Measurements from ENCODE around the gene MRPL2.

DNA sequence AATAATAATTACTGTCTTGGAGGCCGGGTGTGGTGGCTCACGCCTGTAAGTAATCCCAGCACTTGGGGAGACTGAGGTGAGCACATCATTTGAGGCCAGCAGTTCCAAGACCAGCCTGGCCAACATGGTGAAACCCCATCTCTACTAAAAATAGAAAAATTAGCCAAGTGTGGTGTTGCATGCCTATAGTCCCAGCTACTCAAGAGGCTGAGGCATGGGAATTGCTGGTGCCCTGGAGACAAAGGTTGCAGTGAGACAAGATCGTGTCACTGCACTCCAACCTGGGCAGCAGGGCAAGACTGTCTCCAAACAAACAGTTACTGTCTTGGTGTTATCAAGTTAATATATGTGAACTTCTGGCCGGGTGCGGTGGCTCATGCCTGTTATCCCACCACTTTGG lies 32.9 kb downstream of the MRPL2 start:
- TF ChIP-seq POLR2A (IDR thresholded peaks at IDR 0.05), result no peak
- TF ChIP-seq, protein P1, sequence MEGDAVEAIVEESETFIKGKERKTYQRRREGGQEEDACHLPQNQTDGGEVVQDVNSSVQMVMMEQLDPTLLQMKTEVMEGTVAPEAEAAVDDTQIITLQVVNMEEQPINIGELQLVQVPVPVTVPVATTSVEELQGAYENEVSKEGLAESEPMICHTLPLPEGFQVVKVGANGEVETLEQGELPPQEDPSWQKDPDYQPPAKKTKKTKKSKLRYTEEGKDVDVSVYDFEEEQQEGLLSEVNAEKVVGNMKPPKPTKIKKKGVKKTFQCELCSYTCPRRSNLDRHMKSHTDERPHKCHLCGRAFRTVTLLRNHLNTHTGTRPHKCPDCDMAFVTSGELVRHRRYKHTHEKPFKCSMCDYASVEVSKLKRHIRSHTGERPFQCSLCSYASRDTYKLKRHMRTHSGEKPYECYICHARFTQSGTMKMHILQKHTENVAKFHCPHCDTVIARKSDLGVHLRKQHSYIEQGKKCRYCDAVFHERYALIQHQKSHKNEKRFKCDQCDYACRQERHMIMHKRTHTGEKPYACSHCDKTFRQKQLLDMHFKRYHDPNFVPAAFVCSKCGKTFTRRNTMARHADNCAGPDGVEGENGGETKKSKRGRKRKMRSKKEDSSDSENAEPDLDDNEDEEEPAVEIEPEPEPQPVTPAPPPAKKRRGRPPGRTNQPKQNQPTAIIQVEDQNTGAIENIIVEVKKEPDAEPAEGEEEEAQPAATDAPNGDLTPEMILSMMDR (IDR thresholded peaks at IDR 0.05), result no peak

Measured in vagina (tissue), 2 donors.